ENCODE results near the gene CD40.

DNA sequence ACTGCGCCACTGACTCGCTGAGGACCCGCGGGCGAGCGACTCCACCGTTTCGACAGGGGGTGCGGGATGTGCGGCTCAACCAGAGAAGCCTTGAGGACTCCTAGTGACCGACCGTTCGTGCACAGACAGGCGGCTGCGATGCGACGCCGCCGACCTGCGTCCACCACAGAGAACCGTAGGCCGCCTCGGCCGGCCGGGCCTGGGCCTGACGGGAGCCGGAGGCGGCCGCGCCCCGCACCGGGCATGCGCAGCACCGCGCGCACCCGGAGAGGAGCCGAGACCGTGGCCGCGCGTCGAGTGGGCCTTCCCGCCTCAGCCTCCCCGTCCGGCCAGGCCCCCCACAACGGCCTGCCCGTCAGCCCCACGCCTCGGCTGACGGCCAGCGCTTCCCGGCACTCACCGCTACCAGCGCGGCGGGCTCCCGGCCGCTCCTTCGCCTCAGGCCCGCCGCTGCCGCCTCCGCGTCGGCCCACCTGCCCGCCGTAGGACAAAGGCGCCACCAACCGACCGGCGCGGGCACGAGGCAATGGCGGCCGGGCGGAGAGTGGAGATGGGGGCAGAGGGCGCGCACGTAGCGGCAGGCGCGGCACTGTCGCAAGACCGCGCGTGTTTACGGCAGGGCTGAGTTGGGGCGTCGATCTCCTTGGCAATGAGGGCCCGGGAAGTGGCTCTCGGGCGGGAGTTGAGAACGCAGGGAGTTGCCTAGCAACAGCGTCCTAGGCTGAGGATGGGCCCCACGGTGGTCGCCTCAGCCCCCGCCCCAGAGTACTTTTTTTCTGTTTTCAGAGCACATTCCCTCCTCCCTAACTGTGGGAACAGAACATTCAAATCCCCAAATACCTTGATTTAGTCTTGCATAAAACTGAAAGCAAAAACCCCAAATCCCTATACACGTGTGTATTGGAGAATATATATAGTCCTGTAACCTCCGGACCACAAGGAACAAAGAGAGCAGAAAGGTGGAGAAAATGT, 28.4 kb upstream of the CD40 start, which contains the start of gene NCOA5:
- TF ChIP-seq, protein P1, sequence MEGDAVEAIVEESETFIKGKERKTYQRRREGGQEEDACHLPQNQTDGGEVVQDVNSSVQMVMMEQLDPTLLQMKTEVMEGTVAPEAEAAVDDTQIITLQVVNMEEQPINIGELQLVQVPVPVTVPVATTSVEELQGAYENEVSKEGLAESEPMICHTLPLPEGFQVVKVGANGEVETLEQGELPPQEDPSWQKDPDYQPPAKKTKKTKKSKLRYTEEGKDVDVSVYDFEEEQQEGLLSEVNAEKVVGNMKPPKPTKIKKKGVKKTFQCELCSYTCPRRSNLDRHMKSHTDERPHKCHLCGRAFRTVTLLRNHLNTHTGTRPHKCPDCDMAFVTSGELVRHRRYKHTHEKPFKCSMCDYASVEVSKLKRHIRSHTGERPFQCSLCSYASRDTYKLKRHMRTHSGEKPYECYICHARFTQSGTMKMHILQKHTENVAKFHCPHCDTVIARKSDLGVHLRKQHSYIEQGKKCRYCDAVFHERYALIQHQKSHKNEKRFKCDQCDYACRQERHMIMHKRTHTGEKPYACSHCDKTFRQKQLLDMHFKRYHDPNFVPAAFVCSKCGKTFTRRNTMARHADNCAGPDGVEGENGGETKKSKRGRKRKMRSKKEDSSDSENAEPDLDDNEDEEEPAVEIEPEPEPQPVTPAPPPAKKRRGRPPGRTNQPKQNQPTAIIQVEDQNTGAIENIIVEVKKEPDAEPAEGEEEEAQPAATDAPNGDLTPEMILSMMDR (conservative IDR thresholded peaks at IDR 0.05; ENCODE audit: low read length) = peak; percentile 38; the same call in 1 of the 2 replicates
- no peak for TF ChIP-seq EZH2phosphoT487 (IDR thresholded peaks at IDR 0.05; ENCODE audit: borderline replicate concordance, low read depth, low read length)
